Measurements from ENCODE around the gene CMTM8.

The CMTM8 gene

GRCh38 chr3:32337505-32337904, 99.0 kb downstream of the CMTM8 start:
- Histone ChIP-seq H3K23ac (ENCODE audit: low read length in 2 of 2) (no peak overlapping the region), H2AK5ac (ENCODE audit: low read length, severe bottlenecking) (no peak overlapping the region), H3K4me2 (ENCODE audit: low read length, poor library complexity, severe bottlenecking) (no peak overlapping the region), H4K8ac (ENCODE audit: low read length) (no peak overlapping the region), H3K9me3 (ENCODE audit: control insufficient read depth, low read length) (no peaks in the 10 kb centered on the region), H3K4me1 (ENCODE audit: control insufficient read depth, insufficient read depth, low read depth, low read length) (peaks cover 8% of the 10 kb centered on the region), H2BK120ac (ENCODE audit: low read depth, low read length) (no peak overlapping the region), H3K4me3 (ENCODE audit: insufficient read depth in 1 of 2, low read depth in 1 of 2, low read length in 2 of 2) (no peak overlapping the region), H3K27ac (ENCODE audit: low read length, poor library complexity, severe bottlenecking) (no peak overlapping the region), H3K27me3 (ENCODE audit: control insufficient read depth in 1 of 2, insufficient read depth in 1 of 2, low read length in 2 of 2) (peaks cover 0 to 17% of the 10 kb centered on the region in 2 experiments), H2BK15ac (ENCODE audit: low read depth, poor library complexity, severe bottlenecking) (no peak overlapping the region), H4K91ac (ENCODE audit: low read length) (no peak overlapping the region), H3K9ac (ENCODE audit: low read length) (no peak overlapping the region), H2BK5ac (ENCODE audit: low read depth, low read length, poor library complexity, severe bottlenecking) (no peak overlapping the region), H2AFZ (ENCODE audit: low read depth, low read length) (no peak overlapping the region), H3K4ac (ENCODE audit: low read depth in 1 of 2, low read length in 2 of 2) (no peak overlapping the region), H3K14ac (ENCODE audit: low read length in 2 of 2) (no peak overlapping the region), H3K79me1 (replicated peaks; ENCODE audit: low read length, poor library complexity, severe bottlenecking) (peaks cover 4% of the 10 kb centered on the region), H3K36me3 (ENCODE audit: control insufficient read depth in 1 of 2, insufficient read depth in 2 of 2, low read depth in 1 of 2, low read length in 2 of 2) (no peaks in the 10 kb centered on the region), H2BK12ac (ENCODE audit: low read length in 2 of 2) (no peak overlapping the region), H3K18ac (ENCODE audit: low read depth in 1 of 2, low read length in 2 of 2) (no peak overlapping the region)
- DNase-seq: no peak

DNA sequence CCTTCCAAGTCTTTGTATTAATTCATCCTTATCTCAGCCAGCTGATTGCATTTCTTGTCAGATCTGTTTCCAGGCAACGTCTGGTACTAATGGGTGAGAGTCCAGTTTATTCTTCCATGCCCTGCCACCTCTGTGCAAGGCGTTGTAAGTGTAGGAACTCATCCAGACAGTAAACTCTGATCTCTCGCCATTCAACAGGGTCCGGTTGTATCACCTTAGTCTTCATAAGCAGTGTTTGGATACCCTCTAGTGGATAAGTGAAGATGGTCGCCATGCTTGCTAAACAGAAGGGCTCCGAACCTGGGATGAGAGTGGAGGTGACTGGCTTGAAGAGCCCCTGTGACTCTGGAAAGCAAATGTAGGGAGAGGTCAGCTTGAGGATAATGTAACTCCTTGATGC, 101.6 kb downstream of the CMTM8 start:
- H3K36me3 ChIP-seq (ENCODE audit: control insufficient read depth in 1 of 2, insufficient read depth in 2 of 2, low read depth in 1 of 2, low read length in 2 of 2): no peaks in the 10 kb centered on the region
- H3K27ac ChIP-seq (ENCODE audit: low read length, poor library complexity, severe bottlenecking): no peak overlapping the region
- peaks cover 7% of the 10 kb centered on the region for H3K4me1 ChIP-seq (ENCODE audit: control insufficient read depth, insufficient read depth, low read depth, low read length)
- WGBS: 37% methylated on average over 6 of the region's 6 CpGs
- peaks cover 0 to 14% of the 10 kb centered on the region in 2 experiments for H3K27me3 ChIP-seq (ENCODE audit: control insufficient read depth in 1 of 2, insufficient read depth in 1 of 2, low read length in 2 of 2)
- H3K4me2 ChIP-seq (ENCODE audit: low read length, poor library complexity, severe bottlenecking): no peak overlapping the region
- no peak overlapping the region for H3K18ac ChIP-seq (ENCODE audit: low read depth in 1 of 2, low read length in 2 of 2)
- H3K23ac ChIP-seq (ENCODE audit: low read length in 2 of 2): no peak overlapping the region
- H3K79me1 ChIP-seq (replicated peaks; ENCODE audit: low read length, poor library complexity, severe bottlenecking): peaks cover 2% of the 10 kb centered on the region
- no peak overlapping the region for H2AK5ac ChIP-seq (ENCODE audit: low read length, severe bottlenecking)
- H3K4me3 ChIP-seq (ENCODE audit: insufficient read depth in 1 of 2, low read depth in 1 of 2, low read length in 2 of 2): no peak overlapping the region
- no peak overlapping the region for H3K9ac ChIP-seq (ENCODE audit: low read length)
- DNase-seq: peak; percentile 56
- H4K8ac ChIP-seq (ENCODE audit: low read length): no peak overlapping the region
- H2AFZ ChIP-seq (ENCODE audit: low read depth, low read length): no peak overlapping the region
- no peak overlapping the region for H2BK12ac ChIP-seq (ENCODE audit: low read length in 2 of 2)
- no peak overlapping the region for H2BK5ac ChIP-seq (ENCODE audit: low read depth, low read length, poor library complexity, severe bottlenecking)
- no peak overlapping the region for H2BK120ac ChIP-seq (ENCODE audit: low read depth, low read length)
- no peak overlapping the region for H3K14ac ChIP-seq (ENCODE audit: low read length in 2 of 2)
- no peak overlapping the region for H2BK15ac ChIP-seq (ENCODE audit: low read depth, poor library complexity, severe bottlenecking)
- no peak overlapping the region for H4K91ac ChIP-seq (ENCODE audit: low read length)
- H3K9me3 ChIP-seq (ENCODE audit: control insufficient read depth, low read length): no peaks in the 10 kb centered on the region
- H3K4ac ChIP-seq (ENCODE audit: low read depth in 1 of 2, low read length in 2 of 2): no peak overlapping the region

- Histone ChIP-seq H2BK5ac (ENCODE audit: low read depth, low read length, poor library complexity, severe bottlenecking) (no peak overlapping the region), H3K9me3 (ENCODE audit: control insufficient read depth, low read length) (no peaks in the 10 kb centered on the region), H4K91ac (ENCODE audit: low read length) (no peak overlapping the region), H2AFZ (ENCODE audit: low read depth, low read length) (no peak overlapping the region), H2BK120ac (ENCODE audit: low read depth, low read length) (no peak overlapping the region), H3K23ac (ENCODE audit: low read length in 2 of 2) (no peak overlapping the region), H3K27ac (ENCODE audit: low read length, poor library complexity, severe bottlenecking) (no peak overlapping the region), H3K14ac (ENCODE audit: low read length in 2 of 2) (no peak overlapping the region), H2BK12ac (ENCODE audit: low read length in 2 of 2) (no peak overlapping the region), H3K4ac (ENCODE audit: low read depth in 1 of 2, low read length in 2 of 2) (no peak overlapping the region), H3K36me3 (ENCODE audit: control insufficient read depth in 1 of 2, insufficient read depth in 2 of 2, low read depth in 1 of 2, low read length in 2 of 2) (no peaks in the 10 kb centered on the region), H3K9ac (ENCODE audit: low read length) (no peak overlapping the region), H3K4me2 (ENCODE audit: low read length, poor library complexity, severe bottlenecking) (no peak overlapping the region), H3K4me1 (ENCODE audit: control insufficient read depth, insufficient read depth, low read depth, low read length) (peaks cover under 1% of the 10 kb centered on the region), H2BK15ac (ENCODE audit: low read depth, poor library complexity, severe bottlenecking) (no peak overlapping the region), H3K79me1 (replicated peaks; ENCODE audit: low read length, poor library complexity, severe bottlenecking) (no peaks in the 10 kb centered on the region), H3K18ac (ENCODE audit: low read depth in 1 of 2, low read length in 2 of 2) (no peak overlapping the region), H4K8ac (ENCODE audit: low read length) (no peak overlapping the region), H2AK5ac (ENCODE audit: low read length, severe bottlenecking) (no peak overlapping the region), H3K4me3 (ENCODE audit: insufficient read depth in 1 of 2, low read depth in 1 of 2, low read length in 2 of 2) (no peak overlapping the region), H3K27me3 (ENCODE audit: control insufficient read depth in 1 of 2, insufficient read depth in 1 of 2, low read length in 2 of 2) (peaks cover 0 to 10% of the 10 kb centered on the region in 2 experiments)
- 81% methylated on average over 6 of the region's 7 CpGs for WGBS
- no peak for DNase-seq
Measured at GRCh38 chr3:32340611-32341365, 102.3 kb downstream of the CMTM8 start.

DNA sequence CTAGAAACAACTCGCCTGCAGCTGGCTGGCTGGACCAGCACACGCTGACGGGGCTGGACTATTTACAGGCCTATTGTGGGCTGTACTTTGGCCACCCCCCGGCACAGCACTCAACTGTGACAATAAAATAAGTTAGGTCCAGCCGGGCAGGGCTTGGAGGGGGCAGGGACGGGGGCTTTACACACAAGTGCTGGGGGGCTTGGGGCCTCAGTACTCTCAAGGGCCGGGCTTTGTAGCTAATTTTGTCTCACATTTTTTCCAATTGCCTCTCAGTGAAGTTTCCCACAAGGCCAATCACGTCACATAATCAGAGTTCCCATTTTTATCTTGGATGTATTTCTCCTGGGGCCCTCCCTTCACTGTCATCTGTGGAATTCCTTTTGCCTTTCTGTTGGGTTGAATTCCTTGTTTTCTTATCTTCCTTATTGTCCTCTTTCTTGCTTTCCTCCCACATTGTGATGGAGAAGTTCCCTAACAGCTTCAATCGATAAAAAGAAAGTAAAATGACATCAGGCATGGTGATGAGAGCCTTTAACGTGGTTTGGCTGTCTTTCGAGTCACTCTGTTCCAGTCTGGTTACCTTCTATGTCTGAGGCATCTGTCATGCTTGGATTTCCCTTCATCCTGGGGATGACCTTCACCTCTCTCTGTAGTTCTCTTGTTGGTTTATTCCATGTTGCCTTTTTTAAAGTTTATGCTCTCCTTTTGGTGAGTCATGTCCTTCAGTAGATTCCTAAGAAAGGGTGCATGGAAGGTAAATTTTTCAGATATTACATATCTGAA, 109.1 kb downstream of the CMTM8 start:
- H2BK15ac ChIP-seq (ENCODE audit: low read depth, poor library complexity, severe bottlenecking): no peak overlapping the region
- H3K27me3 ChIP-seq (ENCODE audit: control insufficient read depth in 1 of 2, insufficient read depth in 1 of 2, low read length in 2 of 2): no peaks in the 10 kb centered on the region
- no peak overlapping the region for H3K27ac ChIP-seq (ENCODE audit: low read length, poor library complexity, severe bottlenecking)
- H4K8ac ChIP-seq (ENCODE audit: low read length): no peak overlapping the region
- H3K23ac ChIP-seq (ENCODE audit: low read length in 2 of 2): no peak overlapping the region
- H2BK12ac ChIP-seq (ENCODE audit: low read length in 2 of 2): no peak overlapping the region
- H3K36me3 ChIP-seq (ENCODE audit: control insufficient read depth in 1 of 2, insufficient read depth in 2 of 2, low read depth in 1 of 2, low read length in 2 of 2): no peaks in the 10 kb centered on the region
- no peak overlapping the region for H4K91ac ChIP-seq (ENCODE audit: low read length)
- no peak overlapping the region for H2AK5ac ChIP-seq (ENCODE audit: low read length, severe bottlenecking)
- H3K4ac ChIP-seq (ENCODE audit: low read depth in 1 of 2, low read length in 2 of 2): no peak overlapping the region
- no peak for DNase-seq
- no peak overlapping the region for H2AFZ ChIP-seq (ENCODE audit: low read depth, low read length)
- no peak overlapping the region for H3K14ac ChIP-seq (ENCODE audit: low read length in 2 of 2)
- no peak overlapping the region for H3K4me2 ChIP-seq (ENCODE audit: low read length, poor library complexity, severe bottlenecking)
- no peak overlapping the region for H3K18ac ChIP-seq (ENCODE audit: low read depth in 1 of 2, low read length in 2 of 2)
- H3K9me3 ChIP-seq (ENCODE audit: control insufficient read depth, low read length): no peaks in the 10 kb centered on the region
- WGBS: 69% methylated on average over 11 of the region's 11 CpGs
- H3K9ac ChIP-seq (ENCODE audit: low read length): no peak overlapping the region
- H3K79me1 ChIP-seq (replicated peaks; ENCODE audit: low read length, poor library complexity, severe bottlenecking): peaks cover 2% of the 10 kb centered on the region
- H2BK120ac ChIP-seq (ENCODE audit: low read depth, low read length): no peak overlapping the region
- no peak overlapping the region for H2BK5ac ChIP-seq (ENCODE audit: low read depth, low read length, poor library complexity, severe bottlenecking)
- H3K4me1 ChIP-seq (ENCODE audit: control insufficient read depth, insufficient read depth, low read depth, low read length): no peaks in the 10 kb centered on the region
- H3K4me3 ChIP-seq (ENCODE audit: insufficient read depth in 1 of 2, low read depth in 1 of 2, low read length in 2 of 2): no peak overlapping the region
